Ovary (tissue), 9 donors: ENCODE data around the gene TRIM13. TPM values are rescaled to one million over a fixed set of nuclear protein-coding genes. Genes with fewer than 3 reads are reported as not detected.

Source experiments
- DNase-seq, 5 donors: peaks; one replicate each; pipeline ENCODE4 v3.0.0-alpha.2; 2019 to 2020
- H3K27ac ChIP-seq, 2 donors: fragments of 200-600 bp; one replicate each; pipeline versions ENCODE4 v1.5.1 to v1.8.0; 2019 to 2022
- H3K27me3 ChIP-seq: fragments of 200-600 bp; one replicate; pipeline ENCODE4 v1.8.0; 2022
- H3K36me3 ChIP-seq: fragments of 200-600 bp; sonication (generic); one replicate; pipeline ENCODE4 v1.5.1; 2019
- H3K4me1 ChIP-seq: one replicate; pipeline ENCODE4 v1.8.1; 2013; ENCODE audit warnings: mild to moderate bottlenecking, moderate library complexity; ENCODE audit not compliant: insufficient read depth
- H3K4me3 ChIP-seq: fragments of 200-600 bp; sonication (generic); one replicate; pipeline ENCODE4 v1.5.1; 2017
- H3K9me3 ChIP-seq, 2 donors: fragments of 200-600 bp in 1 of 2; sonication (generic) in 1 of 2; one replicate each; pipeline versions ENCODE4 v1.5.1 to v1.8.1; 2013 to 2019; ENCODE audit warnings: mild to moderate bottlenecking in 1 of 2, moderate library complexity in 1 of 2
- CTCF ChIP-seq, 3 donors: fragments of 450-650 bp in 2 of 3; fragments of 200-600 bp in 1 of 3; IDR thresholded peaks; one replicate each; pipeline versions ENCODE4 v1.5.1 to v1.8.0; 2016 to 2022; ENCODE audit warnings: antibody characterized with exemption in 3 of 3, mild to moderate bottlenecking in 1 of 3
- EP300 ChIP-seq: sonication (generic); formaldehyde crosslinking; IDR thresholded peaks from one replicate; pipeline ENCODE4 v1.6.1; 2017; ENCODE audit warnings: antibody characterized with exemption
- POLR2A ChIP-seq: fragments of 450-650 bp; IDR thresholded peaks from one replicate; pipeline ENCODE4 v1.6.1; 2017; ENCODE audit warnings: antibody characterized with exemption, mild to moderate bottlenecking, moderate library complexity
- WGBS, 3 donors: extraction: QIAGEN DNeasy Blood & Tissue Kit in 1 of 3; methylation state at CpG; one replicate each; pipeline versions ENCODE4 v1.1.5 to v1.1.7; 2013 to 2017; 5-methylcytosine and 5-hydroxymethylcytosine counted together
- intact Hi-C, 4 donors: fragments of 100-400 bp; cut with DNase I; formaldehyde crosslinking; loops; one replicate each; pipeline versions ENCODE4 v1.11.0 to v1.15.1; 2022 to 2023
- polyA plus RNA-seq, 2 donors: library from polyadenylated mRNA; stranded (reverse); fragments of 200-250 nt in 1 of 2; fragments of 350-450 nt in 1 of 2; fragmentation: Illumina TruSeq in 1 of 2; extraction: RNeasy Lipid Tissue Mini Kit (QIAGEN cat#74804) in 1 of 2; gene quantifications; one replicate each; pipeline ENCODE4 v1.2.3, GENCODE V29; 2013 to 2014
- total RNA-seq, 7 donors: library from RNA; depleted of rRNA in 2 of 7; stranded (reverse); fragments of >200 nt in 2 of 7; fragmentation: NEBNext Ultra II Directional in 3 of 7; extraction: Animal tissue kit (Norgen Biotek cat#: 25700) in 3 of 7; gene quantifications; one replicate each; pipeline versions ENCODE4 v1.1.0 to v1.2.4, GENCODE V29; 2016 to 2023
- donor health status: DM: no; HTN: no; CAD: no; lungs with moderate emphysema.
- donor health status: DM: no; HTN: no; CAD: no.
- donor health status: Bipolar disorder and iron deficiency.
- donor health status: DM: yes; HTN: yes; CAD: no.
- donor health status: DM: no; HTN: no; CAD: no.
- donor health status: DM: yes; HTN: yes; CAD: no.

The TRIM13 gene
- total and polyA plus RNA-seq, 9 donors: 14.5 to 27.9 (median 24.9) TPM

- Histone ChIP-seq H3K27me3 (no peaks in the 10 kb centered on the region), H3K4me1 (peaks cover 3% of the 10 kb centered on the region), H3K9me3 (no peaks in the 10 kb centered on the region), H3K36me3 (no peaks in the 10 kb centered on the region), H3K27ac (no peak overlapping the region), H3K4me3 (no peak overlapping the region)
- WGBS, 3 donors: 80 to 83% (median 81%) methylated on average over 5 of the region's 5 CpGs
- intact Hi-C loops: loop anchor here in 1 of 4 donors (10.0 kb wide), 1 partner anchor 59 kb away; the partner anchor contains the start of gene SPRYD7
- no peak for DNase-seq
- TF ChIP-seq CTCF (IDR thresholded peaks at IDR 0.05): no peak
- no peak for TF ChIP-seq EP300
These were observed 3.2 kb upstream of the TRIM13 start for GRCh38 chr13:49993666-49994065.

- DNase-seq: no peak
- H3K4me1 ChIP-seq: peaks cover 3% of the 10 kb centered on the region
- WGBS, 3 donors: 22 to 30% (median 23%) methylated on average over 14 of the region's 14 CpGs
- TF ChIP-seq CTCF (IDR thresholded peaks at IDR 0.05) (no peak), POLR2A (no peak), EP300 (no peak)
- no peaks in the 10 kb centered on the region for H3K27me3 ChIP-seq
- peak overlapping the region; percentile 90 for H3K4me3 ChIP-seq
- H3K36me3 ChIP-seq: no peaks in the 10 kb centered on the region
- peak overlapping the region in 1 of 2 donors; percentile 98 for H3K27ac ChIP-seq
- H3K9me3 ChIP-seq: no peaks in the 10 kb centered on the region
- intact Hi-C loops: loop anchor here in 3 of 4 donors (2.0 to 10.0 kb wide), 5 partner anchors 61 to 132 kb away; partner anchors contain the start of gene SPRYD7 (in 1 of the 3)
These were observed 1.2 kb upstream of the TRIM13 start for GRCh38 chr13:49995625-49996101.

- no peaks in the 10 kb centered on the region for H3K36me3 ChIP-seq
- H3K27me3 ChIP-seq: no peaks in the 10 kb centered on the region
- peaks cover 3% of the 10 kb centered on the region for H3K4me1 ChIP-seq
- DNase-seq: peak; percentile 93 to 96 (median 94)
- TF ChIP-seq EP300 (no peak), CTCF (IDR thresholded peaks at IDR 0.05) (peak in 1 of 3 donors; percentile 13), POLR2A (peak; percentile 73)
- H3K9me3 ChIP-seq: no peaks in the 10 kb centered on the region
- intact Hi-C loops: loop anchor here in 3 of 4 donors (2.0 to 10.0 kb wide), 5 partner anchors 62 to 131 kb away; partner anchors contain the start of gene SPRYD7 (in 1 of the 3)
- H3K27ac ChIP-seq: peak overlapping the region; percentile 91 to 98
- WGBS, 3 donors: 0 to 1% (median 1%) methylated on average over 37 to 62 of the region's 68 CpGs
- H3K4me3 ChIP-seq: peak overlapping the region; percentile 90
These were observed 504 bp upstream of the TRIM13 start for GRCh38 chr13:49996161-49996915.

- TF ChIP-seq CTCF (IDR thresholded peaks at IDR 0.05): no peak
- no peak for TF ChIP-seq EP300
- no peak for TF ChIP-seq POLR2A
- H3K27ac ChIP-seq: peak overlapping the region in 1 of 2 donors; percentile 95
- peaks cover 3% of the 10 kb centered on the region for H3K4me1 ChIP-seq
- H3K4me3 ChIP-seq: peak overlapping the region; percentile 86
- H3K27me3 ChIP-seq: no peaks in the 10 kb centered on the region
- H3K9me3 ChIP-seq: no peaks in the 10 kb centered on the region
- no peak for DNase-seq
- 20 to 28% (median 22%) methylated on average over 4 of the region's 4 CpGs for WGBS, 3 donors
- intact Hi-C loops: loop anchor here in 3 of 4 donors (2.0 to 10.0 kb wide), 5 partner anchors 63 to 129 kb away; partner anchors contain the start of gene SPRYD7 (in 1 of the 3)
- no peaks in the 10 kb centered on the region for H3K36me3 ChIP-seq
These were observed 1.1 kb downstream of the TRIM13 start for GRCh38 chr13:49997955-49998354.
